GM19468 (cell line): ENCODE measurements around the gene SH3BP2.

Experiments
- ATAC-seq: cut with Tn5 transposase; IDR thresholded peaks from one replicate; pipeline ENCODE4 v1.9.1; 2021; ENCODE audit warnings: mild to moderate bottlenecking, moderate library complexity, moderate number of reproducible peaks; ENCODE audit not compliant: unreplicated experiment; ENCODE audit errors: extremely low read depth

Gene SH3BP2

GRCh38 chr4:2867758-2868491 lies 75.0 kb downstream of the SH3BP2 start:
- no peak for ATAC-seq

GRCh38 chr4:2868877-2869487 lies 76.1 kb downstream of the SH3BP2 start:
- ATAC-seq, result no peak

GRCh38 chr4:2869659-2870058 lies 76.8 kb downstream of the SH3BP2 start:
- no peak for ATAC-seq

GRCh38 chr4:2870082-2870481 lies 77.2 kb downstream of the SH3BP2 start:
- ATAC-seq, result no peak

GRCh38 chr4:2871466-2871865 lies 78.6 kb downstream of the SH3BP2 start:
- no peak for ATAC-seq

- ATAC-seq, result no peak
Observed at GRCh38 chr4:2871911-2872310, 79.0 kb downstream of the SH3BP2 start.

- no peak for ATAC-seq
Observed at GRCh38 chr4:2873329-2873728, 80.4 kb downstream of the SH3BP2 start.

- no peak for ATAC-seq
Observed at GRCh38 chr4:2874861-2875260, 82.0 kb downstream of the SH3BP2 start.

- no peak for ATAC-seq
Observed at GRCh38 chr4:2875556-2875955, 82.7 kb downstream of the SH3BP2 start.

GRCh38 chr4:2878346-2878745 lies 85.5 kb downstream of the SH3BP2 start:
- ATAC-seq, result no peak

- ATAC-seq, result no peak
Observed at GRCh38 chr4:2879026-2879425, 86.1 kb downstream of the SH3BP2 start.

- ATAC-seq, result no peak
Observed at GRCh38 chr4:2881431-2881830, 88.5 kb downstream of the SH3BP2 start.

- no peak for ATAC-seq
Observed at GRCh38 chr4:2882341-2882740, 89.5 kb downstream of the SH3BP2 start.

- no peak for ATAC-seq
Observed at GRCh38 chr4:2886161-2886560, 93.3 kb downstream of the SH3BP2 start.

GRCh38 chr4:2886622-2887021 lies 93.7 kb downstream of the SH3BP2 start:
- ATAC-seq, result no peak

GRCh38 chr4:2887343-2887742 lies 94.5 kb downstream of the SH3BP2 start:
- no peak for ATAC-seq

GRCh38 chr4:2888886-2889285 lies 96.0 kb downstream of the SH3BP2 start:
- ATAC-seq, result no peak
